ENCODE measurements around the gene MYL7.

GRCh38 chr7:44134943-44135628 lies 6.0 kb downstream of the MYL7 start:
- TF ChIP-seq CTCF (IDR thresholded peaks at IDR 0.05; ENCODE audit: extremely low read depth in 1 of 2, insufficient read depth in 1 of 2, low read depth in 1 of 2, low read length in 2 of 2) (no peak), EZH2 (IDR thresholded peaks at IDR 0.05; ENCODE audit: borderline replicate concordance, low read depth, low read length, severe bottlenecking) (no peak), POLR2A (IDR thresholded peaks at IDR 0.05; ENCODE audit: low read depth, low read length) (no peak), MAX (IDR thresholded peaks at IDR 0.05; ENCODE audit: insufficient read depth, insufficient read length) (no peak), FOS (IDR thresholded peaks at IDR 0.05; ENCODE audit: borderline replicate concordance, insufficient read depth, low read length) (no peak), POLR2AphosphoS5 (IDR thresholded peaks at IDR 0.05; ENCODE audit: insufficient read depth, low read depth, low read length) (no peak), GATA2 (IDR thresholded peaks at IDR 0.05; ENCODE audit: insufficient read depth, insufficient read length, low read depth, low read length) (no peak), JUN (IDR thresholded peaks at IDR 0.05; ENCODE audit: borderline replicate concordance, insufficient read depth, insufficient read length, low read depth) (no peak)

Data from endothelial cell of umbilical vein (primary cell).